H9 (cell line): Measurements from ENCODE around the gene HNRNPK. TPM values are rescaled to one million over a fixed set of nuclear protein-coding genes. Genes with fewer than 3 reads are reported as not detected.

Source experiments
- DNase-seq: peaks from one replicate; pipeline ENCODE4 v3.0.0-alpha.2; 2017
- H2AFZ ChIP-seq: one replicate; pipeline ENCODE4 v1.6.1; 2013; ENCODE audit warnings: mild to moderate bottlenecking, low read length, control low read depth, moderate library complexity
- H2AK5ac ChIP-seq: 2 replicates; pipeline ENCODE4 v1.6.1; 2013; ENCODE audit warnings: low read length, control low read depth, mixed read lengths; ENCODE audit not compliant: insufficient read length
- H2BK120ac ChIP-seq: one replicate; pipeline ENCODE4 v1.6.1; 2013; ENCODE audit warnings: low read depth, mild to moderate bottlenecking, low read length, control low read depth, inconsistent platforms; ENCODE audit not compliant: poor library complexity, severe bottlenecking
- H2BK12ac ChIP-seq: 2 replicates; pipeline ENCODE4 v1.6.1; 2013; ENCODE audit warnings: low read length, control low read depth, mixed read lengths, low read depth; ENCODE audit not compliant: insufficient read length
- H2BK15ac ChIP-seq: 2 replicates; pipeline ENCODE4 v1.6.1; 2013; ENCODE audit warnings: low read depth, low read length, control low read depth
- H2BK20ac ChIP-seq: one replicate; pipeline ENCODE4 v1.6.1; 2013; ENCODE audit warnings: low read depth, mild to moderate bottlenecking, low read length, control low read depth, inconsistent platforms; ENCODE audit not compliant: poor library complexity, severe bottlenecking
- H2BK5ac ChIP-seq: 2 replicates; pipeline ENCODE4 v1.6.1; 2013; ENCODE audit warnings: low read length, control low read depth, mixed read lengths; ENCODE audit not compliant: insufficient read length
- H3K14ac ChIP-seq: 2 replicates; pipeline ENCODE4 v1.6.1; 2013; ENCODE audit warnings: low read length, control low read depth; ENCODE audit not compliant: insufficient read depth
- H3K18ac ChIP-seq: 2 replicates; pipeline ENCODE4 v1.6.1; 2013; ENCODE audit warnings: low read depth, mild to moderate bottlenecking, mixed read lengths, low read length, control low read depth; ENCODE audit not compliant: insufficient read length
- H3K23ac ChIP-seq: 2 replicates; pipeline ENCODE4 v1.6.1; 2013; ENCODE audit warnings: low read length, control low read depth, mixed read lengths, low read depth; ENCODE audit not compliant: insufficient read length
- H3K23me2 ChIP-seq: 2 replicates; pipeline ENCODE4 v1.6.1; 2013; ENCODE audit warnings: low read depth, mild to moderate bottlenecking, mixed read lengths, low read length, control low read depth; ENCODE audit not compliant: insufficient read length, poor library complexity, severe bottlenecking
- H3K27ac ChIP-seq: 2 replicates; pipeline ENCODE4 v1.5.1; 2013; ENCODE audit warnings: low read length, control low read depth, mixed read lengths, low read depth; ENCODE audit not compliant: insufficient read length
- H3K27me3 ChIP-seq: 2 replicates; pipeline ENCODE4 v1.6.1; 2013; ENCODE audit warnings: low read length, control low read depth, inconsistent platforms; ENCODE audit not compliant: insufficient read depth
- H3K4ac ChIP-seq: 2 replicates; pipeline ENCODE4 v1.6.1; 2013; ENCODE audit warnings: low read depth, mild to moderate bottlenecking, control low read depth, inconsistent platforms, low read length, moderate library complexity
- H3K4me1 ChIP-seq: 2 replicates; pipeline ENCODE4 v1.6.1; 2013; ENCODE audit warnings: low read length, control low read depth, inconsistent platforms; ENCODE audit not compliant: insufficient read depth
- H3K4me2 ChIP-seq: 2 replicates; pipeline ENCODE4 v1.6.1; 2013; ENCODE audit warnings: low read length, control low read depth, mixed read lengths; ENCODE audit not compliant: insufficient read length, insufficient read depth
- H3K56ac ChIP-seq: 2 replicates; pipeline ENCODE4 v1.6.1; 2013; ENCODE audit warnings: low read depth, mild to moderate bottlenecking, mixed read lengths, low read length, control low read depth; ENCODE audit not compliant: insufficient read length
- H3K79me1 ChIP-seq: 2 replicates; pipeline ENCODE4 v1.6.1; 2013; ENCODE audit warnings: low read depth, mild to moderate bottlenecking, moderate library complexity, low read length, control low read depth, inconsistent platforms; ENCODE audit not compliant: insufficient read depth, poor library complexity, severe bottlenecking
- H3K79me2 ChIP-seq: 2 replicates; pipeline ENCODE4 v1.6.1; 2013; ENCODE audit warnings: low read length, control low read depth, inconsistent platforms; ENCODE audit not compliant: insufficient read depth
- H3K9ac ChIP-seq: 2 replicates; pipeline ENCODE4 v1.6.1; 2013; ENCODE audit warnings: low read length, control low read depth, mixed read lengths; ENCODE audit not compliant: insufficient read length; ENCODE audit errors: extremely low read depth
- H3K9me3 ChIP-seq: one replicate; pipeline ENCODE4 v1.6.1; 2013; ENCODE audit warnings: low read depth, low read length, inconsistent platforms; ENCODE audit not compliant: control insufficient read depth
- H3T11ph ChIP-seq: one replicate; pipeline ENCODE4 v1.6.1; 2013; ENCODE audit warnings: mild to moderate bottlenecking, low read length, control low read depth, inconsistent platforms
- H4K20me1 ChIP-seq: one replicate; pipeline ENCODE4 v1.6.1; 2013; ENCODE audit not compliant: control insufficient read depth, insufficient read length, insufficient read depth
- H4K5ac ChIP-seq: 2 replicates; pipeline ENCODE4 v1.6.1; 2013; ENCODE audit warnings: low read depth, mild to moderate bottlenecking, mixed read lengths, low read length, control low read depth; ENCODE audit not compliant: insufficient read length
- H4K8ac ChIP-seq: replicated peaks from 2 replicates; pipeline ENCODE4 v1.6.1; 2013; ENCODE audit warnings: low read length, control low read depth, mixed read lengths, low read depth; ENCODE audit not compliant: insufficient read length
- H4K91ac ChIP-seq: 2 replicates; pipeline ENCODE4 v1.6.1; 2013; ENCODE audit warnings: low read depth, mild to moderate bottlenecking, moderate library complexity, mixed read lengths, low read length, control low read depth; ENCODE audit not compliant: insufficient read length
- H3K27ac Mint-ChIP-seq, 3 experiments: 2 replicates in 2 of 3; 3 replicates in 1 of 3; pipeline ENCODE4 v1.8.0; 2020 to 2021; ENCODE audit warnings: mixed read lengths in 3 of 3, mild to moderate bottlenecking in 1 of 3, moderate library complexity in 1 of 3
- H3K27me3 Mint-ChIP-seq: 2 replicates; pipeline ENCODE4 v1.8.0; 2021; ENCODE audit warnings: low read depth, mild to moderate bottlenecking, moderate library complexity, mixed read lengths
- H3K36me3 Mint-ChIP-seq, 3 experiments: 2 replicates in 2 of 3; 3 replicates in 1 of 3; pipeline ENCODE4 v1.8.0; 2020 to 2021; ENCODE audit warnings: low read depth in 3 of 3, mixed read lengths in 3 of 3; ENCODE audit not compliant: insufficient read depth in 1 of 3
- H3K4me1 Mint-ChIP-seq, 2 experiments: 2 replicates each; pipeline ENCODE4 v1.8.0; 2020; ENCODE audit warnings: mixed read lengths in 2 of 2
- H3K4me3 Mint-ChIP-seq, 2 experiments: 2 replicates in 1 of 2; 3 replicates in 1 of 2; pipeline ENCODE4 v1.8.0; 2020 to 2021; ENCODE audit warnings: mild to moderate bottlenecking in 2 of 2, mixed read lengths in 2 of 2, moderate library complexity in 1 of 2
- H3K9me3 Mint-ChIP-seq, 2 experiments: 2 replicates in 1 of 2; 3 replicates in 1 of 2; pipeline ENCODE4 v1.8.0; 2020; ENCODE audit warnings: mild to moderate bottlenecking in 2 of 2, mixed read lengths in 2 of 2, moderate library complexity in 1 of 2
- CTCF ChIP-seq: fragments of 200-600 bp; sonication (generic); conservative IDR thresholded peaks from 3 replicates; pipeline ENCODE4 v1.8.0; 2021; ENCODE audit warnings: antibody characterized with exemption, mild to moderate bottlenecking
- WGBS: extraction: QIAGEN DNeasy Blood & Tissue Kit; methylation state at CpG from one replicate; pipeline ENCODE4 v1.1.7; 2013; ENCODE audit warnings: missing lambda C conversion rate, low lambda C conversion rate, mixed read lengths; ENCODE audit not compliant: insufficient read length; ENCODE audit errors: extremely low coverage; 5-methylcytosine and 5-hydroxymethylcytosine counted together
- total RNA-seq: library from RNA; stranded (reverse); gene quantifications from 2 replicates; pipeline ENCODE4 v1.2.1, GENCODE V29; 2021

The HNRNPK gene
- total RNA-seq, 1 experiment from 2014 or later = 790 TPM

DNA sequence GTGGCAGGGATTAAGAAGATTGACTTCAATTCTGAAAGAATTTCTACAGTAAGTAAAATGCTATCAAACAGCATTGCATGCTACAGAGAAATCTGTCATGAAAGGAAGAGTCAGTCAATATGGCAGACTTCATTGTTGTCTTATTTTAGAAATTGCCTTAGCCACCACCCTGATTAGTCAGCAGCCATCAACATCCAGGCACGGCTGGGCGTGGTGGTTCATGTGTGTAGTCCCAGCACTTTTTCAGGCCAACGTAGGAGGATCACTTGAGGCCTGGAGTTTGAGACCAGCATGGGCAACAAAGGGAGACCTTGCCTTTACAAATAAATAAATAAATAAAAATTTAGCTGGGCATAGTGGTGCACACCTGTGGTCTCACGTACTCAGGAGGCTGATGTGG lies 47.2 kb upstream of the HNRNPK start:
- Mint-ChIP-seq H3K36me3 (no peaks in the 10 kb centered on the region), H3K9me3 (no peaks in the 10 kb centered on the region; a peak in 1 of 5 replicates), H3K27me3 (peaks cover 7% of the 10 kb centered on the region), H3K27ac (no peak overlapping the region), H3K4me1 (no peaks in the 10 kb centered on the region), H3K4me3 (no peak overlapping the region)
- H2AK5ac ChIP-seq = no peak overlapping the region
- no peak overlapping the region for H3K23ac ChIP-seq
- no peaks in the 10 kb centered on the region for H3K79me1 ChIP-seq
- H3K18ac ChIP-seq = no peak overlapping the region
- H2AFZ ChIP-seq = no peak overlapping the region
- no peak overlapping the region for H3K56ac ChIP-seq
- no peak overlapping the region for H2BK15ac ChIP-seq
- no peak overlapping the region for H2BK5ac ChIP-seq
- no CpG with 5 or more reads among the region's 4 CpGs for WGBS
- no peaks in the 10 kb centered on the region for H3K79me2 ChIP-seq
- H3K23me2 ChIP-seq = no peaks in the 10 kb centered on the region
- no peak overlapping the region for H2BK12ac ChIP-seq
- no peaks in the 10 kb centered on the region for H3K27me3 ChIP-seq
- no peaks in the 10 kb centered on the region for H3K9me3 ChIP-seq
- H3K4me2 ChIP-seq = no peak overlapping the region
- no peak overlapping the region for H2BK120ac ChIP-seq
- H4K8ac ChIP-seq = no peak overlapping the region
- H3K27ac ChIP-seq = no peak overlapping the region
- no peak overlapping the region for H3K4ac ChIP-seq
- H3K4me1 ChIP-seq = no peaks in the 10 kb centered on the region
- H4K91ac ChIP-seq = no peak overlapping the region
- H2BK20ac ChIP-seq = no peak overlapping the region
- H4K5ac ChIP-seq = no peak overlapping the region
- DNase-seq = no peak
- TF ChIP-seq CTCF = no peak
- H3K14ac ChIP-seq = no peak overlapping the region
- H3K9ac ChIP-seq = no peak overlapping the region
- H4K20me1 ChIP-seq = no peaks in the 10 kb centered on the region
- no peak overlapping the region for H3T11ph ChIP-seq
